CD4-positive, alpha-beta T cell treated with Interleukin-6 at 100 ng/mL for 8 hours (primary cell): ENCODE data around the gene GALNT12.
A peak's percentile ranks its signal among the peaks of the same experiment; 100 is the strongest.

Experiments
- DNase-seq: peaks from one replicate; pipeline ENCODE4 v3.0.0-alpha.2; 2020; ENCODE audit warnings: mixed read lengths, low spot score

Gene GALNT12

GRCh38 chr9:98833090-98833956 lies 25.9 kb downstream of the GALNT12 start:
- no peak for DNase-seq

- DNase-seq = no peak
These were observed 26.9 kb downstream of the GALNT12 start for GRCh38 chr9:98834386-98834785.

GRCh38 chr9:98836206-98836605 lies 28.7 kb downstream of the GALNT12 start:
- no peak for DNase-seq

- DNase-seq = no peak
These were observed 30.0 kb downstream of the GALNT12 start for GRCh38 chr9:98837516-98837915.

GRCh38 chr9:98838155-98838867 lies 30.8 kb downstream of the GALNT12 start:
- no peak for DNase-seq

GRCh38 chr9:98838868-98839565 lies 31.5 kb downstream of the GALNT12 start:
- no peak for DNase-seq

GRCh38 chr9:98839724-98840123 lies 32.3 kb downstream of the GALNT12 start:
- DNase-seq = no peak

GRCh38 chr9:98842510-98842909 lies 35.0 kb downstream of the GALNT12 start:
- DNase-seq = no peak

- no peak for DNase-seq
These were observed 38.6 kb downstream of the GALNT12 start for GRCh38 chr9:98846081-98846480.

GRCh38 chr9:98846879-98847278 lies 39.4 kb downstream of the GALNT12 start:
- DNase-seq = no peak

- peak; percentile 64 for DNase-seq
These were observed 41.1 kb downstream of the GALNT12 start for GRCh38 chr9:98848450-98849149.

- no peak for DNase-seq
These were observed 42.1 kb downstream of the GALNT12 start for GRCh38 chr9:98849563-98849962.

- no peak for DNase-seq
These were observed 43.6 kb downstream of the GALNT12 start for GRCh38 chr9:98850851-98851729.

GRCh38 chr9:98851730-98852459 lies 44.4 kb downstream of the GALNT12 start:
- DNase-seq = no peak

GRCh38 chr9:98852460-98852734 lies 44.9 kb downstream of the GALNT12 start:
- no peak for DNase-seq

GRCh38 chr9:98852961-98853360 lies 45.5 kb downstream of the GALNT12 start:
- no peak for DNase-seq

- DNase-seq = no peak
These were observed 46.8 kb downstream of the GALNT12 start for GRCh38 chr9:98854266-98854665.

GRCh38 chr9:98855592-98855991 lies 48.1 kb downstream of the GALNT12 start:
- no peak for DNase-seq

- DNase-seq = no peak
These were observed 49.5 kb downstream of the GALNT12 start for GRCh38 chr9:98856982-98857381.

- DNase-seq = no peak
These were observed 52.5 kb downstream of the GALNT12 start for GRCh38 chr9:98859941-98860340.

- DNase-seq = no peak
These were observed 53.4 kb downstream of the GALNT12 start for GRCh38 chr9:98860871-98861293.
